Measurements from ENCODE around the gene WASL.

DNA sequence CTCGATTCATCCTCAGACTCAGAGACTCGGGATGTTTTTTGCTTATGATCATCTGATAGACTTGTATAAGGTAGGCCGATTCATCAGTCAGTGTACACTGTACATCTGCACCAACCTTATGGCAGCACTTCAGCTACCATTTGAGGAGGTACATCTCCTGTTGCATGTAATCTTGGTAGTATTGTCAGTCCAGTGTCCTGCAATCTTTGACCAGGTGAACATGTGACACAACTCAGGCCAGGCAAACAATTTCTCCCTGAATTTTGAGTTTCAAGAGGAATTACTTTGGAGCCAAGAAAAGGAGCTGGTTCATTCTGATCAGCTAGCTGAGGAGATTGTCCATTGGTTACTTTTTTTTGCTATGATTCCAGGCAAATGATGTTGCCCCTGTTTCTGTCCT is 19.7 kb upstream of the WASL start:
- TF ChIP-seq FOXM1 (IDR thresholded peaks at IDR 0.05; ENCODE audit: borderline replicate concordance) (no peak), ZNF384 (IDR thresholded peaks at IDR 0.05) (no peak), SP1 (IDR thresholded peaks at IDR 0.05) (no peak), FOXK2 (IDR thresholded peaks at IDR 0.05) (no peak), TARDBP (IDR thresholded peaks at IDR 0.05) (no peak), SUZ12 (IDR thresholded peaks at IDR 0.05) (no peak), L3MBTL2 (conservative IDR thresholded peaks at IDR 0.05) (no peak), BHLHE40 (IDR thresholded peaks at IDR 0.05; ENCODE audit: borderline replicate concordance) (no peak), ELF4 (IDR thresholded peaks at IDR 0.05) (no peak), HDGF (IDR thresholded peaks at IDR 0.05; ENCODE audit: borderline replicate concordance) (no peak), NFRKB (IDR thresholded peaks at IDR 0.05) (no peak), PKNOX1 (IDR thresholded peaks at IDR 0.05) (no peak), FOXA1 (IDR thresholded peaks at IDR 0.05) (no peak)

Measured in HEK293T (cell line).